Measurements from ENCODE around the gene SLIT3.

The SLIT3 gene

DNA sequence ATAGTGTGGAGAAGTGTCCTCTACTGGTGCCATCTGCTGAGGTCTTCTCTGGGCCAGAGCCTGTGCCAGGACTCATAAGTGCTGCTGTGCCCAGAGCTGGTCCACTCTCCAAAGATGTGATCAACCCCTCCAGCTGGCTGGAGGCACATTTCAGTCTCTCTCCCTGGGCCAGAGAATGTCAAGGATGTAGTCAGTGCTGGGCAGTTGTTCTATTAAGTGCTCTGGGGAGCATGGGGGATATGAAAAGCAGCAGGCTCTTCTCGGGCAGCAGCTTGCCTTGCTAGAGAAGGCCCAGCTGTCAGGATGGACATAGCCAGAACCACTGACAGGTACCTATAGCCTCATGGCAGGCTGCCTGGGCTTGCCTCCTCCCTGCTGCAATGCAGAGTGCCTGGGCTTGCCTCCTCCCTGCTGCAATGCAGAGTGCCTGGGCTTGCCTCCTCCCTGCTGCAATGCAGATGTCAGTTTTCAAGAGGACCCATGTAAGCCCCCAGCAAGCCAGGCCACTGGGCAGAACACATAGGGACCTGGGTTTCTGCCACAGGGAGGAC lies 564.6 kb downstream of the SLIT3 start:
- no peak for DNase-seq (ENCODE audit: low spot score)

DNA sequence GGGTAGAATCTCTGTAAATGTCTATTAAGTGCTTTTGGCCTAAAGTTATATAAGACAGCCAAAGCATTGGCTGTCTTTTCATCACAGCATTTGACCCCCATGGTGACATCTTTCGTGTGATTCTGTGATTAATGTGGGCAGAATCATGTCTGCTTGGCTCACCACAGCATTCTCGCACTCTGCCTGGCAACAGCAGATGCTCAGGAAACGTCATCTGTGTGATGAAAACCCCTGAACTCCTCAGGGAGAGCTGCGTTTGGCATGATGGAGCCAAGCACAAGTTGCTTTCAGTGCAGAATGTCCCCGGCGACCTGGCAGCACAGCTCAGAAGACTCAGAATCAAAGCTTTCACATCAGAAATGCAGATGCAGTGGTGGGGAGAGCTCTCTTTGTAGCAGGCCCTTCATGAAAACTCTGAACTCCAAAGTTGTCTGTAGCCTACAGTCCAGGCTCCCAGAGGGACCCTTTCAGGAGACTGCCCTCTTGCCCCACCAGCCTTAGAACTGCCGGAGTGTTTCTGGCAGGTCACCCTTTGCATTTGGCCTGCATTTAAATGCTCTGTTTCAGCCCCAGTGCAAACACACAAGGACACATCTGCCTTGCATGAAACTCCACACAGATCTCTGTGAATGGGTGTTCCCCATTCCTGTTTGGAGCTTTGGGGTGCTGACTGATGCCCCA lies 566.2 kb downstream of the SLIT3 start:
- no peak for DNase-seq (ENCODE audit: low spot score)

DNA sequence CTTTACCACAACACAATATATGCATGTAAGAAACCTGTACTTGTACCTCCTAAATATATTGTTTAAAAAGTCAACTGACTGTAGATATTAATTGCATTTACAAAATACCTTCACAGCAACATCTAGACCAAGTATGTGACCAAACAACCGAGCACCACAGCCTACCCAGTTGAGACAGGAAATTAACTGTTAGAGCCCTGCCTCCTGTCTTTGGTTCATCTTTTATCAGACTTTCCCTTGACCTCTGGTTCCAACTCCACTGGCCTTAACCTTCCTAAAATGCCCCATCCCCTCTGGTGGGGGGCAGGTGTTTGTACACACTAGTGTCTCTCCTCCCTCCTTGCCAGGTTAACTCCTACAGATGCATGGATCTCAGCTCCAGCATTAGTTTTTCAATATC lies 566.8 kb downstream of the SLIT3 start:
- no peak for DNase-seq (ENCODE audit: low spot score)

GRCh38 chr5:168728546-168729211 lies 572.3 kb downstream of the SLIT3 start:
- DNase-seq (ENCODE audit: low spot score) = no peak

DNA sequence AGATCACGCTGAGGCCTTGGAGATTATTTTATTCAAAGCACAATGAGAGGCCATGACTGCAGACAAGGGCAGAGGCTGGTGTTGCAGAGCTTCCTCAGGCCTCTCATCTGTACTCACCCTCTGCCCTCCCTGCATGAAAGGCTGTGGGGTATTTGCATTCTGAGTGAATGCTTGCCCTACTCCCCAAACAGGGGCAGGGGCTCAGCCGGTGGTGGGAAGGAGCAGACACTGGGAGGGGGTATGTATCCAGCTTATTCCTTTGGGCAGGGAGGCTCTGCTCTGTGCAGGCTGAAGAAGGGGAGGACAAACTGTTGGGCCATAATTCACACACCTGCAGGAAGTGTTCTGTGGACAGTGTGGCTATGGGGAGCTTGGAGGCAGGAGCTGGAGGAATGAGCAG lies 573.4 kb downstream of the SLIT3 start:
- DNase-seq (ENCODE audit: low spot score) = no peak

GRCh38 chr5:168726342-168726741 lies 574.6 kb downstream of the SLIT3 start:
- DNase-seq (ENCODE audit: low spot score) = no peak

GRCh38 chr5:168724227-168724626 lies 576.7 kb downstream of the SLIT3 start:
- no peak for DNase-seq (ENCODE audit: low spot score)

- DNase-seq (ENCODE audit: low spot score) = no peak
These were observed 577.9 kb downstream of the SLIT3 start for GRCh38 chr5:168723037-168723436.

DNA sequence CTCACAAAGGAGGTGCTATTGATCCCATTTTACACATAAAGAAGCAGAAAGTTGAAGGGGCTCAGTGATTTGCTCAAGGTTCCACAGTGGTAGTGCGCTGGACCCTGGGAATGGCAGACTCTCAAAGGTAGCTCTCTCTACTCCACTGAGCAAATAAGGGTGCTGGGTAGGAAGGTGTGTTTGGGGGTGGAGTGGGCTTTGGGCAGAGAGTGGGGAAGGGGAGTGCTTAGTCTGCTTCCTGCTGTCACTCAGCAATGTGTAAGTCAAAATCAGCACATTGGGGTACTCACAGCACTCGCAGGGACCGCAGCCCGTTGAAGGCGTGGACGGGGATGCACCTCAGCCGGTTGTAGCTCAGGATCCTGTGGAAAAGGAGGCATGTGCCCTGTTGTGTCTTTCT lies 579.0 kb downstream of the SLIT3 start:
- DNase-seq (ENCODE audit: low spot score) = no peak

DNA sequence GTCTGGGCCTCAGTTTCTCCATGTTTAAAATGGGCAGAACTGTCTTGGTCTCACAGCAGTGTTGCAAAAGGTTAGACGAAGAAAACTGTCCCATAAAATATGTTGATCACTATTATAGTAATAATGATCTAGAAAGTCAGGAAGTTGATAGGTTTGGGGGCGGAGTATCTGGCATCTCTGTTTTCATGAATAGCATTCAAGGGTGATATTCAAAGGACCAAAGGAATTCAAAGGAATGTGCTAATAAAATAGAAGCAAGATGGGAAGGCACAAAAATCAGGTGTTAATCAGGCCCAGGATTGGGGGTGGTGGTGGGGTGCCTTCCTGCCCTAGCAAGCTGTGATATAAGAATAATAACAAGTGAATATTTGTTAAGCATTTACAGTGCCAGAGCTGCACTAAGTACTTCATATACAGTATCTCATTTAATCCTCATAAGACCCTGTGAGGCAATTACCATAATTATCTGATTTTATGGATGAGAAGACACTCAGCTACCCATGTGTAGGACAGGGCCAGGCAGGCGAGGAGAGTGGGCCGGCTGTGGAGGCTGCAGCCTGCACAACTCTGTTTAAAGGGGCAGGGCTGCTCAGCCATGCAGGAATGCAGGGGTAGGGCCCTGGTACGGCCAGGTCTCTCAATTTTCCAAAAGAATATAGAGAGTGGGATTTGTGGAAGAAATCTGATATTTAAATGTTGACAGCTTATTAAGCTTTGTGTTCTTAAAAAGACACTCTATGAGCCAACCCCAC lies 579.8 kb downstream of the SLIT3 start:
- no peak for DNase-seq (ENCODE audit: low spot score)

DNA sequence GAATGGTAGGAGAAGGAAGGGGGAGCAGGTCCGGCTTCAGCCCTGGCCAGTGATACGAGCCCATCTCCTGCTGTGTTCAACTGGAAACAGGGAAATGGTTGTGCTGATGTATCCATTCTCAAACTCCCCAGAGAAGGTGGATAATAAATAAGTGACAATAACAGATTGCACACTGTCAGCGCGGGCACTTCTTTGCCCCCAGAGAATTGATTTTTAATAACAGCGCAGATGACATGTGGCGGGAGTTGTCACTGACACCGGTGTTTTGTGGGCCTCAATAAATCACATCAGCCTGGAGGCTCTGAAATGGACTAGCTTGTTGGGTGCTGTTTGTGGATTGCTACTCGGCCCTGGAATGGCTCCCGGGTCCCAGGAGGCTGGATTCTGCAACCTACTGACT lies 580.4 kb downstream of the SLIT3 start:
- DNase-seq (ENCODE audit: low spot score) = peak; percentile 45

DNA sequence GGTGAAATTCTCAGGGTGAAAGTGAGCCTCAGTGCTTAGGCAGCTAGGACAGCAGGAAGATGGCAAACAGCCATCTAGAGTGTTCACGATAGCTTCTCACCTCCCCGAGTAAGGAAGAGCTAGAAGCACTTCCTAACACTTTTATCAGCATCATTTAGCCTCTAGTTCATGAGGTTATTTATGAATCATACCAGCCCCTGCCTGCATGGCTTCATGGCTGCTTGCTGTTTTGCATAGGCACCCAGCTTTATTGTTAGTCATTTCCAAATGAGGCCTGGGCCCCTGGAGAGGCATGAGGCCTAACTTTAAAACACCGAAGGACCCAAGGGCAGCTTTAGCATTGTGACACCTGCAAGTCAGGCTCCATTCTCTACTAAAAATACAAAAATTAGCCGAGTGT lies 586.9 kb downstream of the SLIT3 start:
- DNase-seq (ENCODE audit: low spot score) = no peak

DNA sequence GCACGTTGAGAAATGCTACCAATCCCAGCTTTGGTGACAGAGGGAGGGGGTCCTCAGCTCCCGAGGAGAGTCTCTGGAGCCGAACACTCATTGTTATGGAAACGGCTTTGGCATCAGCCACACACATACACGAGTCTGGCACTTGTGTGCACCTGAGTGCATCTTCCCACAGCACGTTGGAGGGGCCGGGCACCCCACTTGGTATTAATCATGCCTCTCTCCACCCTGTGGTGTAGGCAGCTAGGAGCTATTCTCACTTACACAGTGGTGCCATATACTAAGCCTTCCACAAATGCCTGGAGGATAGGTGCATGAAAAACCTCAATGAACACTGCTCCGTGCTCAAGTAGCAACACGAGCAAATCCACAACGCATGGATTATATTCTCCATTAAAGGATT lies 587.9 kb downstream of the SLIT3 start:
- DNase-seq (ENCODE audit: low spot score) = no peak

DNA sequence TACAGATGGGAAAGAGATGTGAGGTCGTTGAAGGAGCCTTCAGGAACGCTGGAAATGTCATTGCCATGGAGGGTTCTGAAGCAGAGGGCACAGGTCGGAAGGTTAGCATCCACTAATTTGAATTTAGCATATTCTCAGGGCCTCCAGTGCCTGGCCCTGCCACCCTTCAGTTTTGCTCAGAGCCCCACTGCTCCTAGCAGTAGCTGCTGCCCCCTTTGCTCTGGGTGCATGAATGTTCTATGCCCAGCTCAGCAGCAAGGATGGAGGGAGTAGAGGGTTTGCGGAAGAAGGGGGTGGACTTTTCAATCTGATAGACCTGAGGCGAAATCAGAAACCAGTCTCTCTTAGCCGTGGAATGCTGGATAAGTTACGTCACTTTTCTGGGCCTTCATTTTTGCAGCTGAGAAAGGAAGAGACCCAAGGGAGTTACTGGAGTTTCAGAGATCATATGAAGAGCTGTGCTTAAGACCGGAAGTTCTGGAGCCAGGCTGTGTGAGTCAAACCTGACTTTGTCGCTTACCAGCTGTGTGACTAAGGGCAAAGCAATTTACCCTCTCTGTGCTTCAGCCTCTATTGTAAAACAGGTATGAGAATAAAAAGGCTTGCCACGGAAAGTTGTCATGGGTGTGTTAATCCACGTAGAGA lies 588.5 kb downstream of the SLIT3 start:
- DNase-seq (ENCODE audit: low spot score) = no peak

- DNase-seq (ENCODE audit: low spot score) = no peak
These were observed 590.2 kb downstream of the SLIT3 start for GRCh38 chr5:168710706-168711105.

GRCh38 chr5:168707716-168708695 lies 592.9 kb downstream of the SLIT3 start:
- peak; percentile 38 for DNase-seq (ENCODE audit: low spot score)

GRCh38 chr5:168706655-168707069 lies 594.3 kb downstream of the SLIT3 start:
- peak; percentile 72 for DNase-seq (ENCODE audit: low spot score)

DNA sequence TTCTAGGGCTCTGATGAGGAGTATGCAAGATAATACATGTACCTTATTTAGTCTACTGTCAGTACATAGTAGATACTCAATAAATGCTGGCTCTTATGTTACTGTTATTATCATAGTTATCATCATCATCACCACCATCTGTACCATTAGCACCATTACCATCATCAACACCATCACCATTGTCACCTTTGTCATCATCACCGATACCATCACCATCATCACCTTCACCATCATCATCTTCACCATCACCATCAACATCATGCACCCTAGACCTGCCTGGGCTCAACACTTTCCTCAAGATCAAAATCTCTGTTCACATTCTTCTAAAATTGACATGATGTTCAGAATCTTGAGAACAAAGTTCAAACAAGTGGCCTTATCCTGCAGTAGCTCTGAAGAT lies 595.6 kb downstream of the SLIT3 start:
- DNase-seq (ENCODE audit: low spot score) = no peak

GRCh38 chr5:168702511-168702910 lies 598.4 kb downstream of the SLIT3 start:
- no peak for DNase-seq (ENCODE audit: low spot score)

DNA sequence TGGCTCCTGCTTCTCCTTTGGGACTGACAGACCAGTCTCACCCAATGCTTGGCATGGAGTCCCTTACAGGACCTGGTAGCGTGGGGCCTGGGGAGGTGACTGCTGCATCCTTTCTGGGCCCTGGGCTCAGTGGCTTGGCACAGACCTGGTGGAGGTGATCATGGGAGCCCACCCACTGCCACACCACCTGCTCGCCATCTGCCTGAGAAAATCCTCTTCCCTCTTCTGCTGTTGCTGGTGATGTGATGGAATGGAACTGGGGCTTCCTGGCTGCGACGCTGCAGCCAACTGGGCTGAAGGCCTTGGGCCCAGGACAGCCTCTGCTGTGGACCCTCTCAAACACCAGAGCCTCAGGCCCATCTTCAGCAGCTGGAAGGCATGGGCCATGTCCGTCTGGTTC lies 599.3 kb downstream of the SLIT3 start:
- no peak for DNase-seq (ENCODE audit: low spot score)

DNA sequence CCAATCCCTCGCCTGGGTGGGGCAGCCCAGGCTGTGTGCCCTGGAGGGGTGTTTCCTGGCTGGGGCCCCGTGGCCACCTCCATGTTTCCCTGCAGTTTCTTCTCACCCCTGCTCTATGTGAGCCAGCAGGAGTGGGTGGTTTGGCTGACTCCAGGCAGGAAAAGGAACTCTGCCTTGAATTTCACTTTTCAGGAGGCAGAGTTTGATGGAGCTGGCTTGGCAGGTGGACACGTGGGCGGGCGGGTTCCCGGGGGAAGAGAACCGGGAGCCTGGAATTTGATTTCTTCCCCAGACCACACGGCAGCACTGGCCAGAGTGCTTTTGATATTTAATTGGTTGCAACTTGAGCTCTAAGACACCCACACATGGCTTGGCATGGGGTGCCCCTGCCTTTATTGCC lies 601.9 kb downstream of the SLIT3 start:
- DNase-seq (ENCODE audit: low spot score) = no peak

Data from D341Med (cell line).